HepG2 (cell line): ENCODE data around the gene SLC44A5. TPM values are rescaled to one million over a fixed set of nuclear protein-coding genes. Genes with fewer than 3 reads are reported as not detected.

Experiments used
- ATAC-seq: fragments of 200-7000 bp; cut with Tn5 transposase; 3 replicates; pipeline ENCODE4 v1.9.1; 2020; ENCODE audit warnings: mild to moderate bottlenecking, moderate library complexity
- BruUV-seq: library from RNA; stranded (reverse); fragments of 400-500 nt; replicated peaks from 2 replicates; lab custom pipeline; 2021; lab: Mats Ljungman, UMichigan
- CTCF ChIA-PET: fragments of 300-600 bp; formaldehyde crosslinking; extraction: SDS; loops from one replicate; lab custom pipeline; 2021; ENCODE audit warnings: low total read pairs, inconsistent platforms, low intra/inter-chr PET ratio; lab: Yijun Ruan, JAX
- POLR2A ChIA-PET: fragments of 350-600 bp; sonication (Branson Sonifier 250); formaldehyde crosslinking; loops from one replicate; lab custom pipeline; 2020; ENCODE audit warnings: antibody characterized with exemption, inconsistent platforms; lab: Yijun Ruan, JAX
- DNase-seq: peaks from one replicate; pipeline ENCODE4 v3.0.0-alpha.2; 2015; ENCODE audit warnings: low spot score
- FAIRE-seq: peaks from 3 replicates; lab custom pipeline; 2011; peaks lifted over from hg19 to GRCh38; lab: Jason Lieb, UNC
- H2AFZ ChIP-seq: one replicate; pipeline ENCODE4 v1.6.1; 2011; ENCODE audit warnings: low read length, inconsistent platforms
- H3K27ac ChIP-seq: fragments of 300-600 bp; 3 replicates; pipeline ENCODE4 v1.8.0; 2011; ENCODE audit warnings: mixed run types, mild to moderate bottlenecking, mixed read lengths, low read length, inconsistent platforms; ENCODE audit not compliant: insufficient read depth; ENCODE audit errors: extremely low read length
- H3K27me3 ChIP-seq, 2 experiments: fragments of 200-600 bp in 1 of 2; 2 replicates in 1 of 2; 3 replicates in 1 of 2; pipeline versions ENCODE4 v1.6.0 to v1.8.0; 2011; ENCODE audit warnings: low read length in 2 of 2, mild to moderate bottlenecking in 2 of 2, moderate library complexity in 2 of 2, inconsistent platforms in 1 of 2; ENCODE audit not compliant: insufficient read depth in 2 of 2, control insufficient read depth in 1 of 2
- H3K36me3 ChIP-seq, 2 experiments: fragments of 200-600 bp in 1 of 2; replicated peaks in 1 of 2; 2 replicates in 1 of 2; 3 replicates in 1 of 2; pipeline versions ENCODE4 v1.5.1 to v1.8.0; 2011; ENCODE audit warnings: low read length in 2 of 2, inconsistent platforms in 1 of 2; ENCODE audit not compliant: insufficient read depth in 2 of 2, control insufficient read depth in 1 of 2
- H3K4me1 ChIP-seq: 2 replicates; pipeline ENCODE4 v1.5.1; 2012; ENCODE audit warnings: low read length, inconsistent platforms; ENCODE audit not compliant: insufficient read depth
- H3K4me2 ChIP-seq: 2 replicates; pipeline ENCODE4 v1.6.0; 2011; ENCODE audit warnings: low read depth, low read length, inconsistent platforms
- H3K4me3 ChIP-seq, 3 experiments: fragments of 200-600 bp in 1 of 3; sonication (generic), shearing (Covaris generic) in 1 of 3; replicated peaks in 1 of 3; 2 replicates each; pipeline ENCODE4 v1.5.1; 2011 to 2016; ENCODE audit warnings: low read length in 3 of 3, inconsistent platforms in 2 of 3, low read depth in 2 of 3, mild to moderate bottlenecking in 2 of 3, control low read depth in 1 of 3, mixed read lengths in 1 of 3; ENCODE audit not compliant: insufficient read depth in 1 of 3
- H3K79me2 ChIP-seq: one replicate; pipeline ENCODE4 v1.6.1; 2011; ENCODE audit warnings: low read length, inconsistent platforms; ENCODE audit not compliant: insufficient read depth
- H3K9ac ChIP-seq: 2 replicates; pipeline ENCODE4 v1.6.0; 2011; ENCODE audit warnings: mild to moderate bottlenecking, low read depth, low read length, inconsistent platforms; ENCODE audit not compliant: insufficient read depth
- H3K9me3 ChIP-seq: 2 replicates; pipeline ENCODE4 v1.5.1; 2012; ENCODE audit warnings: mild to moderate bottlenecking, low read length
- H4K20me1 ChIP-seq: 2 replicates; pipeline ENCODE4 v1.6.0; 2011; ENCODE audit warnings: inconsistent platforms, mild to moderate bottlenecking, low read length, moderate library complexity; ENCODE audit not compliant: insufficient read depth
- CEBPG ChIP-seq: IDR thresholded peaks from 2 replicates; pipeline ENCODE4 v1.6.1; 2016
- FOSL2 ChIP-seq: sonication (generic); formaldehyde crosslinking; IDR thresholded peaks from 2 replicates; pipeline ENCODE4 v1.4.0; 2020; ENCODE audit warnings: missing genetic modification reagents
- GTF2F1 ChIP-seq: fragments of 150-350 bp; IDR thresholded peaks from 2 replicates; pipeline ENCODE4 v1.6.1; 2014; ENCODE audit warnings: low read length
- HOXA5 ChIP-seq: sonication (generic); formaldehyde crosslinking; IDR thresholded peaks from 2 replicates; pipeline ENCODE4 v1.4.0; 2020; ENCODE audit warnings: missing genetic modification reagents
- MAF1 ChIP-seq: sonication (generic); formaldehyde crosslinking; IDR thresholded peaks from 2 replicates; pipeline ENCODE4 v1.5.0; 2020; ENCODE audit warnings: missing genetic modification reagents, borderline replicate concordance
- POLR2G ChIP-seq: fragments of 200-400 bp; formaldehyde crosslinking; IDR thresholded peaks from 2 replicates; pipeline ENCODE4 v1.6.1; 2018; ENCODE audit warnings: mild to moderate bottlenecking, low read depth, low read length, moderate library complexity
- PRDM4 ChIP-seq: sonication (generic); formaldehyde crosslinking; IDR thresholded peaks from 2 replicates; pipeline ENCODE4 v1.9.0; 2021; ENCODE audit warnings: missing genetic modification reagents, borderline replicate concordance
- PTBP1 ChIP-seq: fragments of 200-400 bp; formaldehyde crosslinking; IDR thresholded peaks from 2 replicates; pipeline ENCODE4 v1.6.1; 2018; ENCODE audit warnings: low read length, low read depth; ENCODE audit not compliant: poor library complexity, severe bottlenecking
- RFXANK ChIP-seq: IDR thresholded peaks from 2 replicates; pipeline ENCODE4 v1.6.1; 2016
- RXRA ChIP-seq: sonication (generic); formaldehyde crosslinking; IDR thresholded peaks from 2 replicates; pipeline ENCODE4 v1.5.1; 2020; ENCODE audit warnings: missing genetic modification reagents
- SETDB1 ChIP-seq: sonication (generic); formaldehyde crosslinking; IDR thresholded peaks from 2 replicates; pipeline ENCODE4 v1.5.1; 2020; ENCODE audit warnings: missing genetic modification reagents, mild to moderate bottlenecking, borderline replicate concordance
- TBX3 ChIP-seq: fragments of 450-650 bp; IDR thresholded peaks from 2 replicates; pipeline ENCODE4 v1.6.1; 2017; ENCODE audit warnings: antibody characterized with exemption, mild to moderate bottlenecking, inconsistent platforms, borderline replicate concordance
- ZBTB14 ChIP-seq: sonication (generic); formaldehyde crosslinking; IDR thresholded peaks from 2 replicates; pipeline ENCODE4 v1.4.0; 2020; ENCODE audit warnings: missing genetic modification reagents
- ZEB1 ChIP-seq: IDR thresholded peaks from 2 replicates; pipeline ENCODE4 v1.6.1; 2012; ENCODE audit warnings: mild to moderate bottlenecking, low read depth, inconsistent platforms; ENCODE audit not compliant: insufficient replicate concordance
- ZNF335 ChIP-seq: sonication (generic); formaldehyde crosslinking; IDR thresholded peaks from 2 replicates; pipeline ENCODE4 v1.4.0; 2020; ENCODE audit warnings: missing genetic modification reagents
- ZNF615 ChIP-seq: sonication (generic); formaldehyde crosslinking; IDR thresholded peaks from 2 replicates; pipeline ENCODE4 v1.5.0; 2020; ENCODE audit warnings: mild to moderate bottlenecking, missing genetic modification reagents, borderline replicate concordance
- ZNF768 ChIP-seq: sonication (generic); formaldehyde crosslinking; IDR thresholded peaks from 2 replicates; pipeline ENCODE4 v1.4.0; 2020; ENCODE audit warnings: missing genetic modification reagents
- ZSCAN31 ChIP-seq: sonication (generic); formaldehyde crosslinking; IDR thresholded peaks from 2 replicates; pipeline ENCODE4 v1.5.0; 2020; ENCODE audit warnings: low read depth, mild to moderate bottlenecking, missing genetic modification reagents
- WGBS: methylation state at CpG from one replicate; pipeline ENCODE4 v1.1.6; 2017; ENCODE audit warnings: low lambda C conversion rate; 5-methylcytosine and 5-hydroxymethylcytosine counted together
- in situ Hi-C: cut with HindIII; loops from 2 replicates; pipeline ENCODE4 v1.10.0; 2017; ENCODE audit warnings: low pct_unique_long_range_greater_than_20kb; ENCODE audit not compliant: extremely low pct_ligation_motif_present
- intact Hi-C: fragments of 100-400 bp; cut with micrococcal nuclease; formaldehyde crosslinking; loops from one replicate; pipeline ENCODE4 v1.10.0; 2022; ENCODE audit not compliant: unreplicated experiment
- polyA plus RNA-seq, 8 experiments: library from polyadenylated mRNA; depleted of rRNA in 3 of 8; stranded (reverse) in 7 of 8; unstranded in 1 of 8; fragments of >200 nt; fragmentation: Illumina TruSeq in 4 of 8; extraction: Trizol in 4 of 8; gene quantifications; 2 replicates each; pipeline versions ENCODE4 v1.2.1 to v1.2.3, GENCODE V29; 2011 to 2016; ENCODE audit warnings: low read depth in 4 of 8, missing spikeins in 1 of 8, mixed read lengths in 1 of 8; ENCODE audit not compliant: insufficient read depth in 1 of 8
- total RNA-seq, 5 experiments: library from RNA; depleted of rRNA; stranded (reverse); fragments of >200 nt; fragmentation: Illumina TruSeq; extraction: Trizol; gene quantifications; 2 replicates each; pipeline ENCODE4 v1.2.3, GENCODE V29; 2016; ENCODE audit warnings: low read depth in 1 of 5

SLC44A5 gene
- total and polyA plus RNA-seq, 2 of the 13 experiments (the other 11 are each of a cell fraction or from before 2014, with no cell fraction given) = 8.0 to 16.0 TPM

- Histone ChIP-seq H3K27me3 (no peaks in the 10 kb centered on the region), H3K9ac (no peak overlapping the region), H3K4me3 (no peak overlapping the region), H4K20me1 (no peaks in the 10 kb centered on the region), H2AFZ (no peak overlapping the region), H3K9me3 (no peaks in the 10 kb centered on the region), H3K27ac (no peak overlapping the region), H3K79me2 (no peaks in the 10 kb centered on the region), H3K4me2 (no peak overlapping the region), H3K4me1 (no peaks in the 10 kb centered on the region), H3K36me3 (no peaks in the 10 kb centered on the region)
- FAIRE-seq (no peak), ATAC-seq (no peak), DNase-seq (no peak)
- no TSS peak for BruUV-seq
- POLR2A ChIA-PET = no interaction called here
- no peak for TF ChIP-seq HOXA5 (CRISPR knock-in tag)
- TF ChIP-seq GTF2F1 = no peak
- no peak for TF ChIP-seq ZBTB14 (CRISPR knock-in tag)
- no peak for TF ChIP-seq ZEB1
- no peak for TF ChIP-seq PTBP1
- no peak for TF ChIP-seq CEBPG (CRISPR knock-in tag)
- TF ChIP-seq POLR2G = no peak
- no peak for TF ChIP-seq ZNF335 (CRISPR knock-in tag)
- no peak for TF ChIP-seq FOSL2
- no peak for TF ChIP-seq SETDB1 (CRISPR knock-in tag)
- no peak for TF ChIP-seq MAF1
- no peak for TF ChIP-seq TBX3
- no peak for TF ChIP-seq ZSCAN31 (CRISPR knock-in tag)
- TF ChIP-seq RFXANK (CRISPR knock-in tag) = no peak
- TF ChIP-seq PRDM4 (CRISPR knock-in tag) = no peak
- TF ChIP-seq RXRA (CRISPR knock-in tag) = no peak
- TF ChIP-seq ZNF768 = no peak
- TF ChIP-seq ZNF615 (CRISPR knock-in tag) = no peak
- intact Hi-C loops (no loop called here), in situ Hi-C loops (no loop called here)
- CTCF ChIA-PET = no interaction called here
- 15% methylated on average over 2 of the region's 2 CpGs for whole genome bisulfite sequencing
These were observed 179.1 kb downstream of the SLC44A5 start for GRCh38 chr1:75431843-75432242.
